Stimulated activated CD4-positive, alpha-beta T cell treated with anti-CD3 and anti-CD28 coated beads, TNF-alpha, amount 100 ng/mL, for 48 hours (primary cell): ENCODE results near the gene OLFML1.

ENCODE experiments used
- DNase-seq, 3 donors: peaks; one replicate each; pipeline ENCODE4 v3.0.0-alpha.2; 2020; ENCODE audit warnings: low read depth in 3 of 3

The OLFML1 gene

DNA sequence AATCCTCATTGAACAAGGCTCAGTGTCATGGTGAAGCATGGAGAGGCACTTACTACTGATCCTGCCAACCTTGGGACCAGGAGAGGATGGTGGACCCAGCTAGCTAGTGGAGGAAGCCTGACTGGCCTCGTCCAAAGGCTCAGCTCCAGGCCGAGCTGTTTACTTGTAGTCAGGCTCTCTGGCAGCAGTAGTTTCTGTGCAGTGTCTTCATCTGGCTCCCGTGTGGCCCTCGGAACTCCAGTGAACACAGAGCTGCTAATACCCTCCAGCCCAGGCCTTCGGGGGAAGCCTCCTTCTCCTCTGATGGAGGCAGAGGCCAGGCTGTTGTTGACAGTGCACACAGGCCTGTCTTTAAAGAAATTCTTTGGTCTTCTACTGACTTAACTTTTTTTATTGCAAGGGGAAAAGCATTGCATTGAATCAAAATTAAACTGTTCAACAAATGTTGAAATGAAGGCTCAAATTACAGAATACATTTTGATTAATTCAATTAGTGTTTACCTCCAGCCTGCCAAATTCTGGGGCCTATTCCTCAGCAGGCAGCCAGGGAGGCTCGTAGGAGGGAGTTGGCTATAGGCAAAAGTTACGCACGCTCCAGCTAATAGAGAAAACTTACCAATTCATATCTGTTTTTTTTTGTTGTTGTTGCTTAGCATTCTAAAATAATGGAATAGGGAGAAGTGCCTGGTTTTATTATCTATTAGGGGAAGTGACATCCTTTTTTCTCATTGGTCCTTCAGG, 47.3 kb downstream of the OLFML1 start:
- DNase-seq = no peak

GRCh38 chr11:7533199-7534041, 48.1 kb downstream of the OLFML1 start:
- no peak for DNase-seq

DNA sequence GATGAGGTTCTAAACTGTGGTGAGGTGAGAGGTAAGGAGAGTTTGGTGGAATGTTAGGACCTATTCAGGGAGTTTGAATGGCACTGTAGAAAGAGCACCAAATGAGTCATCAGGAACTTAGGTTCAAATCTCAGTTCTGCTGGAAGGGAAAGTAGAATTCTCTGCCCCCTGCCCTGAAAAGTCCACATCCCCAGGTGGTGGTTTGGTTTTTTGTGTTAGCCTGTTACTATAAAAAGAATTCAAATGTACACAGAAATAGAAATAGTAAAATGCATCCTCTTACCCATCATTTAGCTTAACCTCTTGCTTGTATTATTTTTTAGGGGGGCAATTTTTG, 48.7 kb downstream of the OLFML1 start:
- DNase-seq = no peak

DNA sequence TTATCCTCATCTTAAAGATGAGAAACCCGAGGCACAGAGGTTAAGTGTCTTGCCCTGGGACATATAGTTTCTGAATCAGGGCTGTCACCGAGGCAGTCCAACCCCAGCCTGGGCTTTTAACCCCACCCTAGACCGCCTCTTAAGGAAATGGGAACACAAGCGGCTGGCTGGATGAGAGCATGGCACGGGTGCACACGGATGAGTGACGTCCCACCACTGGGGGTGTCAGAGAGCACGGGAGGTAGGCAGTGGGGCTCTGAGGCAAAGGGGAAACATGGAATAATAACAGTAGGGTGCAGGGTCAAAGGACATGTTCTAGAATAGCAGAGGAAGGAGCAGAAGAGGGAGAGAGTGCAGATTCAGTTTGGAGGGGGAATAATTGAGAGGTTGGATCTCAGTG, 50.8 kb downstream of the OLFML1 start:
- DNase-seq = no peak

GRCh38 chr11:7537265-7537664, 52.0 kb downstream of the OLFML1 start:
- no peak for DNase-seq

DNA sequence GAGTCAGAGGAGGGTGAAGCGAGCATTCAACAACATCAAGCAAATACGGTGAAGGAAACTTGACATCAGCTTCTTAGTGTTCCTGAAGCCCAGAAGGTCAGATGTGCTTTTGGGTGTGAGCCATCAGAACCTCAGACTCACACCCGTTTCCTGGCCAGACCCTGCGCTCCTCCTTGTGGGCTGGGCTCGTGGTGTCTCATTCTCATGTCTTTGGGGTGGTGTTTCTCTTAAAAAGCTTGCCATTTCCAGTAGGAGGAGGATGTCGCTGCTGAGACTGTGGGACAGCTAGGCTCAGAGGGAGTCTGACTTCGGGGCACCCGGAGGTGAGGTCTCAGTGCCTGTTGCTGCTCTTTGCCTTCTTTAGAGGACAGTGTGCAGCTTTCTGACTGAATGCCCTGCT, 52.7 kb downstream of the OLFML1 start:
- DNase-seq = no peak

DNA sequence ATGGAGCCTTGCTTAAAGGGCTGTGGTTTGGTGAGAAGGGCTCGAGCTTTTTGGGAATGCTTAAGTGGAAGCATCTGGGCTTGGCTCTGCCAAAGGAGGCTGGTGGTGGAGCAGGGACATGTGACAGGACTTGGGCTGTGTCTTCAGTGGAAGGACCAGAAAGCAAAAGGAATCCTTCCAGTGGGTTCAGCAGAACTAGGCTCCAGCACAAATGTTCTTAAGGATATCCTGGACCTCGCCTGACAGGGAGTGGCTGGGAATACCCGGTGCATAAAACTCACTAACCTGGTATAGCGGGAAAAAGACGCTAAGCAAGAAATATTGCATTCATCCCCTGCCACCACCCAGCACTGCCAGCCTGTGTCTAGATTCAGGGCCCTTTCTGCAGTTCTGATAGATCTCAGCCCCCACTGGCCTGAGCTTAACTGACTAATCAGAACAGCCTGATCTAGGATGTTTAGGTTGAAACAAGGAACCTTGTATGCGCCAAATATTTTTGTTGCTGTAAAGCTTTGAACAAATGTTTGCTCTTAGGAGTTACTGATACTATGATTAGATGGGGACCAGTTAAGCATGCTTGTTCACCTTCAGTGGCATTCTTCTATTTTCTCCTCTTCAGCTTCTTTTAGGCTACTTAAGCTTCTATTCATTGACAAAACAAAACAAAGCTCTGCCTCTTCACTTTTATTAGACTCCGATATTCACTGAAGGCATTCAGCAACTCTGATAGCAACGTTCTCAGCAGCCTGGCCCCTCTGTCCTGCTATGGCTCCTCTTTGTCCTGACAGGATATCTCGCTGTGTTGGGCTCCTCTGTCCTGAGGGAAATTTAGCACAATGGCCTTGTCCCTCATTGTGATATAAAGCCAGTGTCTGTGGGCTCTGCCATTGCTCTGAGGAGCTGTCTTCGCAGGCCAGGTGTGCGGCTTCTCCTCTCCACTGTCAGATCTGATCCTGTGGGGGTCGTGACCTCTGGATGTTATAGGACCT, 53.5 kb downstream of the OLFML1 start:
- no peak for DNase-seq

DNA sequence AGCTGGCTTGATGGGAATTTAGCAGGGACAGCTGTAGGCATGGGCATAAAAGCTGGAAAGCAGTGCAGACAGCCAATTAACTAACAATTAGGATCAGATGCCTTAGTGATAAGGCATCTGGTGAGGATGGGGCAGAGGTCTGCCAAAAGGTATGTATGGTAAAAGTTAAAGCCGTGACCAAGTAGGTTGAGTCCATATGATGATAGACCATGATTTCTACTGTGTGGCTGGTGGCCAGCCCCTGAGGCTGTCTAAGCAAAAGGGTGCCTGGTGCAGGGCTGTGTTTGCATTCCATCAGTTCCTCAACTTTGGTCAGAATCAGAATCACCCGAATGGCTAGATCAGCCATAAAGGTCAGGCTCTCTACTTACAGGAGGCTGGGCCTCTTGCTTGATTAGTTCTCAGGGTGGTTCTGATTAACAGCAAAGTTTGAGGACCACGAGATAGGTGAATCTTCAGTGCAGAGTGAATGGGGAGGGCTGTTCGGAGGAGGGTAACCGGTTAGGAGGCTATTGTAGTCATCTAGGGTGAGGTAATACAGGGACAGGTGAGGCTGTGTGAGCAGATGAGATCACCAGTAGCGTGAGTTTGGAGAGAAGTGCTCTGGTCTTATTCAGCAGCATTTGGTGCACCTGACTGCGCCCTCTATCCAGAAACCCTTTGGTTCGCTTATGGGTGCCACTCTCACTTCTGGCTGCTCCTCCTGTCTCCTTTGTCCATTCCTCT, 55.7 kb downstream of the OLFML1 start:
- no peak for DNase-seq

GRCh38 chr11:7543302-7543701, 58.0 kb downstream of the OLFML1 start:
- DNase-seq = no peak

DNA sequence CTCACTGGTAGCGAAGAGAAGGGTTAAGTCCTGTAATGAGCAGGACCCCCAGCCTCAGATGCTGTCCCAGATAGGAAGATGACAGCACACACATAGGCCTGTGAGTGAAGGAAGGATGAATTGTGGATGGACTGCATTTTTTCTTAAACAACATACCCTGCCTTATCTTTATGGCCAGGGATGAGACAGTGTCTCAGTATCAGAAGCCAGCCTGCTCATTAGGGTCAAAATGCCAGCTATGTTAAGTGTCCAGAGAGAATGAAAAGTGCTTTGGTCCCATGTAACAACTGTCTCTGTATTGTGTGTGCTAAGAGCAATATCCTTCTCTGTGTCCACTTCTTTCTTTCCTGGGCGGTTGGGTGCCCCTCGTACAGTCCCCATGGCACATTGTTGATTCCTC, 58.7 kb downstream of the OLFML1 start:
- DNase-seq = no peak

GRCh38 chr11:7545611-7546010, 60.3 kb downstream of the OLFML1 start:
- no peak for DNase-seq

GRCh38 chr11:7546324-7546791, 61.1 kb downstream of the OLFML1 start:
- no peak for DNase-seq

DNA sequence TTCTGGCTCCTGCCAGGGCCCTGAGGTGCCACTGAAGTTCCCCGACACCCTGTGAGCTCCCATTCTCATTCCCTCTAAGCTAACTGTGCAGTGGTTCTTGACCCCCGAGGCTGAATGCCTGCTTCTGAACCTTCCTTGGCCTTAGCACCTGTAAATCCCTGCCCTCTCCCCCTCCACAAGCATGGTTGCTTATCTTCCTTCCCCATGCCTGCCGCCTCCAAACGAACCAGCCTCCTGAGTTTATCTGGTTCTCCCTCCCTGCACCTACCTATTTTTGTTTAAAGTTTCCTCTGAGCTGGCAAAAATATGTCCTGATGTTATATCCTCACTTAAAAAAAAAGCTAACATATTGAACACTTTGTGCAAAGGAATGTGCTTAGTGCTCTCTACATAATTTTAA, 62.4 kb downstream of the OLFML1 start:
- no peak for DNase-seq

- peak in 1 of 3 donors; percentile 11 for DNase-seq
These were observed 63.5 kb downstream of the OLFML1 start for GRCh38 chr11:7548659-7549274.

- DNase-seq = no peak
These were observed 64.4 kb downstream of the OLFML1 start for GRCh38 chr11:7549681-7550080.

DNA sequence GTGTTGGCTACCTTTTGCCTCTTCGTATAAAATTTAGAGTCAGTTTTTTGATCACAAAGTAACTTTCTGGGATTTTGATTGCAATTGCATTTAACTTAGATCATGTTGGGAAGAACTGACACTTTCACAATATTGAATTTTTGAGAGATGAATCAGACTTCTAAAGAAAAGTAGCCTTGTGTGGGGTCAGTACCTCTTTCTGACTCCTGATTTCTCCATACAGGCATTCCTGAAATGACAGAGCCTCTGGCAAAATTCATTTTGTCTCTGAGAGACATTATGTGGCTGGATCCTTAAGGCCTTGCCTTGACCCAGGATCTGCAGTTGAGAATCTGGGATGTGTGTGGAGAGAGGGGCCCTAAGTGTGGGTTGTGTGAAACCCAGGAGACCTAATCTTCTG, 66.3 kb downstream of the OLFML1 start:
- no peak for DNase-seq

DNA sequence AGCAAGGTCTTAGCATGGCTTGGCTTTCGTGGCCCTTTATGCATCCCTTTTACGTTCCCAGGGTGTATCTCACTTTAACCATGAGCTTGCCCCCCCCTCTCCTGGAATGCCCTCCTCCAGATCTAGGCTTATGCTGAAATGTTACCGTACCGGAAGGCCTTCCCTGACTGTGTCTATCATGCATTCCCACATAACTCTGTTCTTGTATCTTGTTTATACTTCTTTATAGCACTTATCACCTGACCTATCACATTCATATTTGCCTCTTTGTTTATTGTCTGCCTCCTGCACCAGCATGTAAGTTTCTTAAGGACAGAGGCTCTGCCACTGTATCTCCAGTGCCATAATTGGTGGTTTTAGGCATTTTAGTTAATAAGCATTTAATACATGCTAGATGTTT, 67.4 kb downstream of the OLFML1 start:
- DNase-seq = no peak

DNA sequence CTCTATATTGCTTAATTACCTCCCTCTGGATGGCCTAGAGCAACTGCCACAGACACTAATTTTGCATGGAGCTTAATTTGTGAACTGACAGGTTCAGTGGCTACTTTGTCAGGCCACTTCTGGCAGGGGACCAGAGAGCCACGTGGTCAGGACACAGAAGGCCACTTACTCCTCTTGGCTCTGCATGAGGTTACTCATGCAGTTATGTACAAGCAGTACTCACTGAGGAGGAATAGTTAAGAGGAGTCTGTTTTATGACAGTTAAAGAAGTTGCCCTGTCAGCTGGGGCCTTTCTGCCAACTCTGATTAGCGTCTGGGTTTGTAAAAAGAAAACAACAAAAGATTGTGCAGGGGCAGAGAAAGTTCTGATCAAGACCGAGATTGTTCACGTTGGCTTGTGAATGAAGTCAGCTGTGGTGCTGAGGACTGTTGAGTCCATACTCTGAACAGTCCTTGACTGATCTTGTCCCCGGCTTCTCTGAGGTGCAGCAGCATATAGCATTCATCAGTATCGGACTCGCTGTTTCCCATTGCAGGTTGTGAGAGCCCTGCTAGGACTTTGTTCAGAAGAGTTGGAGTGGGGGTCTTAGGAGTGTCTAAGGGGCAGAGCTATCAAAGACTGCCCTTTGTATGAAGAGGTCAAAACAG, 69.9 kb downstream of the OLFML1 start:
- DNase-seq = no peak

GRCh38 chr11:7558046-7558445, 72.7 kb downstream of the OLFML1 start:
- no peak for DNase-seq
